Ovary (tissue), 9 donors: ENCODE results near the gene AMDHD1. TPM values are rescaled to one million over a fixed set of nuclear protein-coding genes. Genes with fewer than 3 reads are reported as not detected.
A peak's percentile ranks its signal among the peaks of the same experiment; 100 is the strongest.

Experiments used
- DNase-seq, 5 donors: peaks; one replicate each; pipeline ENCODE4 v3.0.0-alpha.2; 2019 to 2020
- H3K27ac ChIP-seq, 2 donors: fragments of 200-600 bp; one replicate each; pipeline versions ENCODE4 v1.5.1 to v1.8.0; 2019 to 2022
- H3K27me3 ChIP-seq: fragments of 200-600 bp; one replicate; pipeline ENCODE4 v1.8.0; 2022
- H3K36me3 ChIP-seq: fragments of 200-600 bp; sonication (generic); one replicate; pipeline ENCODE4 v1.5.1; 2019
- H3K4me1 ChIP-seq: one replicate; pipeline ENCODE4 v1.8.1; 2013; ENCODE audit warnings: mild to moderate bottlenecking, moderate library complexity; ENCODE audit not compliant: insufficient read depth
- H3K4me3 ChIP-seq: fragments of 200-600 bp; sonication (generic); one replicate; pipeline ENCODE4 v1.5.1; 2017
- H3K9me3 ChIP-seq, 2 donors: fragments of 200-600 bp in 1 of 2; sonication (generic) in 1 of 2; one replicate each; pipeline versions ENCODE4 v1.5.1 to v1.8.1; 2013 to 2019; ENCODE audit warnings: mild to moderate bottlenecking in 1 of 2, moderate library complexity in 1 of 2
- CTCF ChIP-seq, 3 donors: fragments of 450-650 bp in 2 of 3; fragments of 200-600 bp in 1 of 3; IDR thresholded peaks; one replicate each; pipeline versions ENCODE4 v1.5.1 to v1.8.0; 2016 to 2022; ENCODE audit warnings: antibody characterized with exemption in 3 of 3, mild to moderate bottlenecking in 1 of 3
- EP300 ChIP-seq: sonication (generic); formaldehyde crosslinking; IDR thresholded peaks from one replicate; pipeline ENCODE4 v1.6.1; 2017; ENCODE audit warnings: antibody characterized with exemption
- POLR2A ChIP-seq: fragments of 450-650 bp; IDR thresholded peaks from one replicate; pipeline ENCODE4 v1.6.1; 2017; ENCODE audit warnings: antibody characterized with exemption, mild to moderate bottlenecking, moderate library complexity
- WGBS, 3 donors: extraction: QIAGEN DNeasy Blood & Tissue Kit in 1 of 3; methylation state at CpG; one replicate each; pipeline versions ENCODE4 v1.1.5 to v1.1.7; 2013 to 2017; 5-methylcytosine and 5-hydroxymethylcytosine counted together
- intact Hi-C, 4 donors: fragments of 100-400 bp; cut with DNase I; formaldehyde crosslinking; loops; one replicate each; pipeline versions ENCODE4 v1.11.0 to v1.15.1; 2022 to 2023
- polyA plus RNA-seq, 2 donors: library from polyadenylated mRNA; stranded (reverse); fragments of 200-250 nt in 1 of 2; fragments of 350-450 nt in 1 of 2; fragmentation: Illumina TruSeq in 1 of 2; extraction: RNeasy Lipid Tissue Mini Kit (QIAGEN cat#74804) in 1 of 2; gene quantifications; one replicate each; pipeline ENCODE4 v1.2.3, GENCODE V29; 2013 to 2014
- total RNA-seq, 7 donors: library from RNA; depleted of rRNA in 2 of 7; stranded (reverse); fragments of >200 nt in 2 of 7; fragmentation: NEBNext Ultra II Directional in 3 of 7; extraction: Animal tissue kit (Norgen Biotek cat#: 25700) in 3 of 7; gene quantifications; one replicate each; pipeline versions ENCODE4 v1.1.0 to v1.2.4, GENCODE V29; 2016 to 2023
- donor health status: DM: no; HTN: no; CAD: no; lungs with moderate emphysema.
- donor health status: DM: no; HTN: no; CAD: no.
- donor health status: Bipolar disorder and iron deficiency.
- donor health status: DM: yes; HTN: yes; CAD: no.
- donor health status: DM: no; HTN: no; CAD: no.
- donor health status: DM: yes; HTN: yes; CAD: no.

AMDHD1 gene
- total and polyA plus RNA-seq, 9 donors = 0.13 to 6.1 (median 0.57) TPM; not detected in 4

DNA sequence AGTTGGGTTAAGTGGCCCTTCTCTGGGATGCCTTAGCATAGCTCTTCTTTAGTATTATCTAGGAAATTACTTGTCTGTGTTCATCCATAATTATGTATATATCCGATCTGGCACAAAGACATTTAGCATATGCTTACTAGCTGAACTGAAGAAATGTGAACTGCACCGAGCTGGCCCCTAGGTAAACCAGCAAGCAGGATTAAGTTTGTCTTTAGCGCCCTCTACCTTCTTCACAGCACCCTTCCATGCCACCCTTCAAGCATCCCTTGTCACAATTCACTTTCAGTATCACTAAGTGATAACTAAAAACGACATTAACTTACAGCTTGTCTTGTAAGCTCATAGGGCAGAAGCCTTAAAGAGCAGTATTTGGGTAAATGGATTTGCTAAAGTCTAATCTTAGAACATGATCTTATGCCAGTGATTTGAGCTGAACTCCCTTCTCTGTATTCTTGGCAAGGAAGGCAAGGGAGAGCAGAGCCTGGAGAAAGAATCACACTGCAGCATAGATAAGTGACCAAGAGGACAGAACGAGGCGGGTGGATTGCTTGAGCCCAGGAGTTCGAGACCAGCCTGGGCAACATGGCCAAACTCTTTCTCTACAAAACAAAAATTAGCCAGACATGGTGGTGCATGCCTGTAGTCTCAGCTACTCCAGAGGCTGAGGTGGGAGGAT is 55.6 kb downstream of the AMDHD1 start:
- no peaks in the 10 kb centered on the region for H3K9me3 ChIP-seq
- no peak overlapping the region for H3K27ac ChIP-seq
- H3K4me1 ChIP-seq = no peaks in the 10 kb centered on the region
- H3K4me3 ChIP-seq = no peak overlapping the region
- intact Hi-C loops = loop anchor here in 1 of 4 donors (10.0 kb wide), 1 partner anchor 414 kb away; no protein-coding TSS in a partner anchor
- peak in 1 of 5 donors; percentile 24 for DNase-seq
- no peaks in the 10 kb centered on the region for H3K27me3 ChIP-seq
- 25 to 34% (median 27%) methylated on average over 7 of the region's 7 CpGs for WGBS, 3 donors
- TF ChIP-seq EP300 = no peak
- no peak for TF ChIP-seq POLR2A
- TF ChIP-seq CTCF (IDR thresholded peaks at IDR 0.05) = peak in 1 of 3 donors; percentile 32
- no peaks in the 10 kb centered on the region for H3K36me3 ChIP-seq

- Histone ChIP-seq H3K9me3 (no peaks in the 10 kb centered on the region), H3K27ac (no peak overlapping the region), H3K36me3 (no peaks in the 10 kb centered on the region), H3K27me3 (no peaks in the 10 kb centered on the region), H3K4me1 (no peaks in the 10 kb centered on the region), H3K4me3 (no peak overlapping the region)
- no peak for DNase-seq
- TF ChIP-seq POLR2A = no peak
- no peak for TF ChIP-seq CTCF (IDR thresholded peaks at IDR 0.05)
- TF ChIP-seq EP300 = no peak
- 78 to 87% (median 86%) methylated on average over 5 of the region's 5 CpGs for WGBS, 3 donors
- intact Hi-C loops = loop anchor here in 1 of 4 donors (10.0 kb wide), 1 partner anchor 415 kb away; no protein-coding TSS in a partner anchor
Measured at GRCh38 chr12:95999484-95999883, 56.4 kb downstream of the AMDHD1 start.

DNA sequence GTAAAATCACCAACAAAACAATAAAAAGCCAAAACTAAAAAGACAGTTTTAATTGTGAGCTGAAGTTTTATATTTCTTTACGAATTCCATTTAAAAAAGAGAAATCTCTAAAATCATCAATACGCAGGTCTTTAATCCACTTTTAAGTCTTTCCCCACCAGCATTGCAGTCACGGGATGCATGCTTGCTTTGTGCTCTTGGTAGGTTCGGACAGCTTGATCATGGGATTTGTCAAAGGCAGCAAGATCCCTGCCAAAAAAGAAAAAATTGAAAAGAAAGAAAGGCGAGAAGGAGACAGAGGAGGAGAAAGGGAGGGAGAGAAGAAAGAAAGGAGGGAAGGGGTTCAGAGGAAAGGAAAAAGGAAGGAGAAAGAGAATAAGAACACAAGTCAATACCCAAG is 57.7 kb downstream of the AMDHD1 start:
- Histone ChIP-seq H3K27ac (no peak overlapping the region), H3K4me1 (no peaks in the 10 kb centered on the region), H3K4me3 (no peak overlapping the region), H3K9me3 (no peaks in the 10 kb centered on the region), H3K36me3 (no peaks in the 10 kb centered on the region), H3K27me3 (no peaks in the 10 kb centered on the region)
- TF ChIP-seq POLR2A (no peak), EP300 (no peak), CTCF (IDR thresholded peaks at IDR 0.05) (no peak)
- no peak for DNase-seq
- intact Hi-C loops = no loop called here
- 75 to 86% (median 83%) methylated on average over 5 of the region's 5 CpGs for WGBS, 3 donors

DNA sequence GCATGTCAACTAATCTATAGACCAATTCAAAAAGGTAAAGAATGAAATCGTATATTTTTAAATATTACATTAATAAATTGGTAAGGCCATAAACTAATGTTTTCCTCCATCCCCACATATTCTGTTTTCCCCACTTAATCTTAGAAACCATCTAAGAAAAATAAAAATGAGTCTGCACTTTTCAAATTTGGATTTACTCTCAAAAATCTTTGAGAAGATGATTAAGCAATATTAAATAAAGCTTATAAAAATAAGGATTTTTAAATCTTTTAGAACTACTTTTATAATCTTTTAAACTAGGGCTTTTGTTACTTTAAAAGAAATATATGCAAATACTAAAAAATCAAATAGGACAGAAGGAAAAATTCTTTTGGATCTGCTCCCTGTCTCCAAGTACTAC is 63.6 kb downstream of the AMDHD1 start:
- Histone ChIP-seq H3K36me3 (no peaks in the 10 kb centered on the region), H3K4me1 (no peaks in the 10 kb centered on the region), H3K4me3 (no peak overlapping the region), H3K9me3 (no peaks in the 10 kb centered on the region), H3K27me3 (no peaks in the 10 kb centered on the region), H3K27ac (no peak overlapping the region)
- intact Hi-C loops = no loop called here
- DNase-seq = no peak
- TF ChIP-seq CTCF (IDR thresholded peaks at IDR 0.05) = no peak
- TF ChIP-seq POLR2A = no peak
- no peak for TF ChIP-seq EP300
- WGBS, 3 donors = 92 to 98% (median 96%) methylated on average over 1 of the region's 1 CpG
